ENCODE data around the gene THOC5.
"Not testable (repeated sequence)": the region's sequence is repeated elsewhere in the genome, so short reads cannot be mapped to it uniquely, and the experiment has no call there.

- TF ChIP-seq CTCF, POLR2A, POLR2AphosphoS5, EP300 (IDR thresholded peaks at IDR 0.05): not testable (repeated sequence)
These were observed 8.5 kb downstream of the THOC5 start for GRCh38 chr22:29545045-29545444.
